Measurements from ENCODE around the gene GNGT2. TPM values are rescaled to one million over a fixed set of nuclear protein-coding genes. Genes with fewer than 3 reads are reported as not detected.

The GNGT2 gene
- polyA plus RNA-seq, 1 of the 3 experiments (the other 2 are of a cell fraction) = 11.0 TPM

DNA sequence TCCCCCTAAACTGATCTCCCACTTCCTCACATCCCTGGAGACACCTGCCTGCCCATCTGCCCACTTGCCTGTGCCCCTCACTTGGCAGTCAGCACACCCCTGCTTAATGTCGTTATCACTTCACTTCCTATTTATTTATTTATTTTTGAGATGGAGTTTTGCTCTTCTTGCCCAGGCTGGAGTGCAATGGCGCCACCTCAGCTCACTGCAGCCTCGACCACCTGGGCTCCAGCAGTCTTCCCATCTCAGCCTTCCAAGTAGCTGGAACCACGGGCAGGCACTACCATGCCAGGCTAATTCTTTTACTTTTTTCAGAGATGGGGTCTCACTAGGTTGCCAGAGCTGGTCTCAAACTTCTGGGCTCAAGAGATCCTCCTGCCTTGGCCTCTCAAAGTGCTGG is 43.7 kb upstream of the GNGT2 start (continued):
- no peak for TF ChIP-seq GABPA (IDR thresholded peaks at IDR 0.05; ENCODE audit: low read depth)
- TF ChIP-seq TAF1 (IDR thresholded peaks at IDR 0.05; ENCODE audit: borderline replicate concordance, low read depth, low read length) = no peak
- TF ChIP-seq FOXM1 (IDR thresholded peaks at IDR 0.05; ENCODE audit: low read depth) = no peak
- no peak for TF ChIP-seq EZH2phosphoT487 (IDR thresholded peaks at IDR 0.05; ENCODE audit: borderline replicate concordance, low read depth)
- no peak for TF ChIP-seq NFIC (IDR thresholded peaks at IDR 0.05; ENCODE audit: borderline replicate concordance)
- TF ChIP-seq MXI1 (IDR thresholded peaks at IDR 0.05; ENCODE audit: low read depth, low read length) = no peak
- TF ChIP-seq POLR2AphosphoS5 (IDR thresholded peaks at IDR 0.05; ENCODE audit: low read depth, low read length) = no peak
- TF ChIP-seq CHD2 (IDR thresholded peaks at IDR 0.05; ENCODE audit: low read length, partially characterized antibody) = no peak
- no peak for TF ChIP-seq RCOR1 (IDR thresholded peaks at IDR 0.05; ENCODE audit: low read length)
- TF ChIP-seq FOSL2 (IDR thresholded peaks at IDR 0.05; ENCODE audit: borderline replicate concordance, low read depth) = no peak
- TF ChIP-seq, protein P1, sequence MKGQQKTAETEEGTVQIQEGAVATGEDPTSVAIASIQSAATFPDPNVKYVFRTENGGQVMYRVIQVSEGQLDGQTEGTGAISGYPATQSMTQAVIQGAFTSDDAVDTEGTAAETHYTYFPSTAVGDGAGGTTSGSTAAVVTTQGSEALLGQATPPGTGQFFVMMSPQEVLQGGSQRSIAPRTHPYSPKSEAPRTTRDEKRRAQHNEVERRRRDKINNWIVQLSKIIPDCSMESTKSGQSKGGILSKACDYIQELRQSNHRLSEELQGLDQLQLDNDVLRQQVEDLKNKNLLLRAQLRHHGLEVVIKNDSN (IDR thresholded peaks at IDR 0.05; ENCODE audit: borderline replicate concordance, low read depth) = no peak
- no peak for TF ChIP-seq PBX3 (IDR thresholded peaks at IDR 0.05)

DNA sequence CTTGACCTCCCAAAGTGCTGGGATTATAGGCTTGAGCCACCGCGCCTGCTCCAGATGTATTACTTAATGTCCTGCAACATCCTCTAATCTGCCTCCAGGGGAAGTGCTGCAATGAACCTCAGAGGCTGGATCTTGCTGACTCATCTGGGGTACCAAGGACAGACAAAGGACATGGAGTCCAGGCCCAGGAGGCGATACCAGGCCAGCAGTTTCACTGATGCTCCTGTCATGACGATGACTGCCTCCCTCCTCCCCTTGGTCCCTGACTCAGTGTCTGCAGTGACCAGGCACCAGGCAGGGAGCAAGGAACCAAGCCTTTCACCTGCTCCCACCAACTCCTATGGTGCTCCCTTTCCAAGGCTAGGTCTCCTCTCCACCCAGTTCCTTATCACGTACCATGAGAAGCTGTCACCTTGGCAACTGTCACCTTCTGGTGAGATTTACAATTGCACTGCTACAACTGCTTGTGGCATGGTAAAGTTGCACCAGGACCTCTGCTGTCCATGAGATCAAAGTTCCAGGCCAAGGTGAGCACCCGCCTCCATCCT is 41.8 kb upstream of the GNGT2 start:
- CTCF ChIA-PET = no interaction called here
- Histone ChIP-seq H4K20me1 (ENCODE audit: insufficient read depth) (no peaks in the 10 kb centered on the region), H3K4me1 (ENCODE audit: control insufficient read depth in 1 of 2, insufficient read depth in 2 of 2, low read depth in 1 of 2, low read length in 1 of 2) (no peaks in the 10 kb centered on the region)

More for the DNA sequence above, 41.8 kb upstream of the GNGT2 start:
- H2AFZ ChIP-seq (ENCODE audit: low read depth) = no peak overlapping the region
- H3K9me3 ChIP-seq = no peaks in the 10 kb centered on the region
- no peak for TF ChIP-seq EZH2phosphoT487 (IDR thresholded peaks at IDR 0.05; ENCODE audit: borderline replicate concordance, low read depth)
- no peak for TF ChIP-seq IRF3 (IDR thresholded peaks at IDR 0.05; ENCODE audit: low read depth, low read length)
- no peak for TF ChIP-seq RFX5 (IDR thresholded peaks at IDR 0.05; ENCODE audit: low read length)
- no peak for TF ChIP-seq PBX3 (IDR thresholded peaks at IDR 0.05)
- TF ChIP-seq EP300 (IDR thresholded peaks at IDR 0.05; ENCODE audit: borderline replicate concordance in 1 of 2, low read depth in 1 of 2, low read length in 1 of 2) = no peak
- TF ChIP-seq MEF2A (IDR thresholded peaks at IDR 0.05; ENCODE audit: borderline replicate concordance, low read depth) = no peak
- TF ChIP-seq TEAD4 (IDR thresholded peaks at IDR 0.05; ENCODE audit: borderline replicate concordance, insufficient read depth) = no peak
- TF ChIP-seq YY1 (IDR thresholded peaks at IDR 0.05; ENCODE audit: low read depth) = no peak
- TF ChIP-seq POLR2AphosphoS5 (IDR thresholded peaks at IDR 0.05; ENCODE audit: low read depth, low read length) = no peak
- no peak for TF ChIP-seq SMC3 (IDR thresholded peaks at IDR 0.05; ENCODE audit: low read depth, low read length)
- no peak for TF ChIP-seq TCF12 (IDR thresholded peaks at IDR 0.05)
- TF ChIP-seq RAD21 (IDR thresholded peaks at IDR 0.05; ENCODE audit: low read length) = no peak
- H3K4me3 ChIP-seq (ENCODE audit: low read depth in 2 of 2, low read length in 1 of 2) = no peak overlapping the region
- peaks cover 4% of the 10 kb centered on the region for H3F3A ChIP-seq (replicated peaks; ENCODE audit: insufficient read depth)
- no peaks in the 10 kb centered on the region for H3K9me2 ChIP-seq
- H3K9ac ChIP-seq = no peak overlapping the region
- 79% methylated on average over 6 of the region's 6 CpGs for WGBS (ENCODE audit: low lambda C conversion rate)
- H3K79me2 ChIP-seq (ENCODE audit: insufficient read depth) = no peaks in the 10 kb centered on the region
- POLR2A ChIA-PET = no interaction called here
- H3K36me3 ChIP-seq (replicated peaks in 1 of 2; ENCODE audit: control insufficient read depth in 1 of 2, insufficient read depth in 2 of 2, low read length in 1 of 2) = no peaks in the 10 kb centered on the region
- DNase-seq = no peak
- no peak overlapping the region for H3K4me2 ChIP-seq
- H3K27me3 ChIP-seq (ENCODE audit: insufficient read depth) = peaks cover 13% of the 10 kb centered on the region; the same call in 1 of the 2 replicates
- H3K27ac ChIP-seq (ENCODE audit: low read depth in 2 of 2, low read length in 1 of 2) = no peak overlapping the region

Measured in SK-N-SH (cell line).